Fibroblast of lung (primary cell): ENCODE results near the gene PLXNA1. TPM values are rescaled to one million over a fixed set of nuclear protein-coding genes. Genes with fewer than 3 reads are reported as not detected.

Experiments used
- DNase-seq, 2 donors: peaks; one replicate each; pipeline versions ENCODE4 v3.0.0 to v3.0.0-alpha.2; 2010; ENCODE audit warnings: low read depth in 2 of 2
- H2AFZ ChIP-seq: 2 replicates; pipeline ENCODE4 v1.5.1; 2012; ENCODE audit warnings: low read length, control low read depth, inconsistent platforms
- H3K27ac ChIP-seq: 2 replicates; pipeline ENCODE4 v1.5.1; 2011; ENCODE audit warnings: low read length, control low read depth; ENCODE audit not compliant: insufficient read depth
- H3K27me3 ChIP-seq: 2 replicates; pipeline ENCODE4 v1.5.1; 2011; ENCODE audit warnings: mild to moderate bottlenecking, low read length; ENCODE audit not compliant: control insufficient read depth, insufficient read depth
- H3K36me3 ChIP-seq: 2 replicates; pipeline ENCODE4 v1.5.1; 2011; ENCODE audit warnings: low read length; ENCODE audit not compliant: control insufficient read depth, insufficient read depth
- H3K4me1 ChIP-seq: 2 replicates; pipeline ENCODE4 v1.5.1; 2011; ENCODE audit warnings: low read length; ENCODE audit not compliant: control insufficient read depth, insufficient read depth; ENCODE audit errors: extremely low read depth
- H3K4me2 ChIP-seq: 2 replicates; pipeline ENCODE4 v1.5.1; 2011; ENCODE audit warnings: low read length, control low read depth; ENCODE audit not compliant: insufficient read depth; ENCODE audit errors: extremely low read depth
- H3K4me3 ChIP-seq, 4 experiments: fragments of 200-600 bp in 1 of 4; sonication (generic) in 1 of 4; replicated peaks in 1 of 4; 2 replicates each; pipeline ENCODE4 v1.5.1; 2011 to 2016; ENCODE audit warnings: low read length in 4 of 4, low read depth in 3 of 4, mild to moderate bottlenecking in 3 of 4, control low read depth in 2 of 4, inconsistent platforms in 1 of 4, mixed read lengths in 1 of 4; ENCODE audit not compliant: insufficient read depth in 1 of 4; ENCODE audit errors: control extremely low read depth in 1 of 4
- H3K79me2 ChIP-seq: 2 replicates; pipeline ENCODE4 v1.5.1; 2012; ENCODE audit warnings: mild to moderate bottlenecking, low read length, inconsistent platforms; ENCODE audit not compliant: control insufficient read depth, insufficient read depth
- H3K9ac ChIP-seq: 2 replicates; pipeline ENCODE4 v1.5.1; 2011; ENCODE audit warnings: mild to moderate bottlenecking, low read length, control low read depth; ENCODE audit not compliant: insufficient read depth
- H3K9me3 ChIP-seq: 2 replicates; pipeline ENCODE4 v1.5.1; 2012; ENCODE audit warnings: low read depth, low read length; ENCODE audit not compliant: control insufficient read depth, insufficient read depth
- H4K20me1 ChIP-seq: 2 replicates; pipeline ENCODE4 v1.5.1; 2011; ENCODE audit warnings: low read length; ENCODE audit not compliant: control insufficient read depth, insufficient read depth; ENCODE audit errors: extremely low read depth
- CTCF ChIP-seq, 2 donors: IDR thresholded peaks in 1 of 2; conservative IDR thresholded peaks in 1 of 2; 1 replicate in 1 of 2; 2 replicates in 1 of 2; pipeline ENCODE4 v1.5.1; 2011 to 2012; ENCODE audit warnings: low read length in 2 of 2, control low read depth in 1 of 2, inconsistent platforms in 1 of 2, low read depth in 1 of 2, mild to moderate bottlenecking in 1 of 2
- EZH2 ChIP-seq: IDR thresholded peaks from 2 replicates; pipeline ENCODE4 v1.5.1; 2012; ENCODE audit warnings: low read length, control low read depth, mild to moderate bottlenecking; ENCODE audit errors: missing control alignments
- polyA plus RNA-seq, 2 donors: library from polyadenylated mRNA; depleted of rRNA in 1 of 2; stranded (reverse) in 1 of 2; unstranded in 1 of 2; fragments of >200 nt; gene quantifications; 2 replicates each; pipeline ENCODE4 v1.2.1, GENCODE V29; 2011 to 2012; ENCODE audit warnings: missing spikeins in 1 of 2
- total RNA-seq: library from RNA; depleted of rRNA; stranded (reverse); fragments of >200 nt; gene quantifications from 2 replicates; pipeline ENCODE4 v1.2.1, GENCODE V29; 2014

The PLXNA1 gene
- total and polyA plus RNA-seq, 2 donors (not counting 1 experiment from before 2014, with no cell fraction given) = 21.1 to 48.6 TPM

DNA sequence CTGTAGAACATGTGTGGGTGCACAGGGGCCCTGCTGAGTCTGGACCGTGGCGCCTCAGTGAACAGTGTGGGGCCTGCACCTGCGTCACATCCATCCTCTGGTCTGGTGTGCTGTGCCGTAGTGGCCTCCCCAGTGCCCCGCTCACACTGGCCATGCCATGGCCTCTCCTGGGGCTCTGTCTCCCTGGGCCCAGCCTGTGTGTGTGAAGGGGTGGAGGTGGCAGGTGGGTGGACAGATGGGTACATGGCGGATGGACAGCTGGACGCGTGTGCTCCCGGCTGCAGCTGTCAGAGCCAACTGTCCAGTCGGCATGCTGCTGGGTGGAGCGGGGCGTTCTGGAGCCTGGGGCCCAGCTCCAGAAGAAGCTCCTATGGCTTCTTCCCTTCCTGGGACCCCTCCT lies 17.8 kb downstream of the PLXNA1 start:
- H2AFZ ChIP-seq = no peak overlapping the region
- peaks cover 34% of the 10 kb centered on the region for H3K79me2 ChIP-seq
- H3K4me1 ChIP-seq = peaks cover 22% of the 10 kb centered on the region
- H3K27me3 ChIP-seq = no peaks in the 10 kb centered on the region
- no peak for TF ChIP-seq CTCF (conservative IDR thresholded peaks at IDR 0.05 in 1 of 2, IDR thresholded peaks at IDR 0.05 in 1 of 2; ENCODE audit: low read depth in 1 of 2, low read length in 2 of 2)
- TF ChIP-seq EZH2 = no peak
- H3K4me2 ChIP-seq = no peak overlapping the region
- H3K9ac ChIP-seq = no peak overlapping the region
- peaks cover 8% of the 10 kb centered on the region for H3K36me3 ChIP-seq
- no peaks in the 10 kb centered on the region for H4K20me1 ChIP-seq
- no peak for DNase-seq
- no peaks in the 10 kb centered on the region for H3K9me3 ChIP-seq
- H3K27ac ChIP-seq = no peak overlapping the region
- H3K4me3 ChIP-seq = no peak overlapping the region

GRCh38 chr3:127001486-127002194 lies 18.7 kb downstream of the PLXNA1 start:
- Histone ChIP-seq H2AFZ (peak overlapping the region; percentile 26), H3K4me1 (peaks cover 22% of the 10 kb centered on the region), H4K20me1 (no peaks in the 10 kb centered on the region), H3K79me2 (peaks cover 32% of the 10 kb centered on the region), H3K9ac (peak overlapping the region; percentile 63), H3K4me2 (peak overlapping the region; percentile 80), H3K27ac (peak overlapping the region; percentile 92), H3K27me3 (no peaks in the 10 kb centered on the region), H3K36me3 (peaks cover 12% of the 10 kb centered on the region), H3K9me3 (no peaks in the 10 kb centered on the region), H3K4me3 (peak overlapping the region in 1 of 4 experiments; percentile 10)
- no peak for DNase-seq
- no peak for TF ChIP-seq EZH2
- peak; percentile 5 to 7 for TF ChIP-seq CTCF (conservative IDR thresholded peaks at IDR 0.05 in 1 of 2, IDR thresholded peaks at IDR 0.05 in 1 of 2; ENCODE audit: low read depth in 1 of 2, low read length in 2 of 2)

DNA sequence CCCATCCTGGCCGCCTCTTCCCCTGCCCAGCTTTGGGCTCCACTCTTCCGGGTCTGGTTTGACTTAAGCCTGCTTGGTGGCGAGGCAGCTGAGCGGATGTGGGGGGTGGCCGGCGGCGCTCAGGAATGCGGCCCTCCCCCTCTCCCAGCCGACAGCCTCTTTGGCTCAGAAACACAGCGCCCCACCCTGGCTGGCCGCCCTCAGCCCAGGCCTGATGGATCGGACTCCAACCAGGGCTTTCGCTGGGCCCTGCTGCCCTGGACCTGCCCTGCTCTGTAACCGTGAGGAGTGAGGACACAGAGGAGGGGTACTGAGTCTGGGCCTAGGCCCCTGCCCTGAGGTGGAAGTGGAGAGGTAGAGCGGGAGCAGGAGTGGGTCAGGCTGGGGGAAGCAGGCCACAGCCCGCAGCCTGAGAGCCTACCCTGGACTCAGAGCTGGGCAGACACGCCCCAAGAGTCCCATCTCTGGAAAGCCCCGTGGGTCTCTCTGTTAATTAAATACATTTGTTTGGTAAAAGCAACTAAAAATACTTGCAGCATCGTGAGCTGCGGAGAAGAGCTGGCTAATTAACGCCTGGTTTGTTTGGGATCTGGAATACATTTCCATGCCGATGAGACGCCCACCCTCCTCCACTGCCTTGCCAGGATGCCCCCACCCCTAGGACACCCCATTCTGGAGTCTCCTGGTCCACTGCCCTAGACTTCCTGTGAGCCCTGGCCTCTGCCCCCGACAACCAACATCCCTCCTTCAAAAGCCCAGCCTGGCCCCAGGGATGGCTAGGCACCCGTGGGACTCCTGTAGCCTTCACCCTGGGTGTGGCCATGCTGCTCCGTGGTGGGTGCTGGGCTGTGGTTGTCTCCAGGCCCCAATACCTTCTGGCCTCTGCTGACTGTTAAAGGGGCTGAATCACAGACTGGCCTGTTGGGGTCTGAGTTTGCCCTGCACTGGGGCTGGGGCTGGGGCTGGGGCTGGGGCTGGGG lies 19.6 kb downstream of the PLXNA1 start:
- H3K4me1 ChIP-seq = peaks cover 22% of the 10 kb centered on the region
- H4K20me1 ChIP-seq = no peaks in the 10 kb centered on the region
- DNase-seq = peak; percentile 89 to 93
- TF ChIP-seq EZH2 = no peak
- peak in 1 of 2 donors; percentile 50 for TF ChIP-seq CTCF (conservative IDR thresholded peaks at IDR 0.05 in 1 of 2, IDR thresholded peaks at IDR 0.05 in 1 of 2; ENCODE audit: low read depth in 1 of 2, low read length in 2 of 2)
- H2AFZ ChIP-seq = peak overlapping the region; percentile 58
- peak overlapping the region; percentile 80 for H3K4me2 ChIP-seq
- H3K27me3 ChIP-seq = no peaks in the 10 kb centered on the region
- no peaks in the 10 kb centered on the region for H3K9me3 ChIP-seq
- peak overlapping the region; percentile 63 for H3K9ac ChIP-seq
- peaks cover 7% of the 10 kb centered on the region for H3K36me3 ChIP-seq
- peak overlapping the region in 1 of 4 experiments; percentile 42 for H3K4me3 ChIP-seq
- H3K79me2 ChIP-seq = peaks cover 28% of the 10 kb centered on the region
- peak overlapping the region; percentile 92 for H3K27ac ChIP-seq
